Muscle of leg (tissue), 16 donors: ENCODE data around the gene LCP1. TPM values are rescaled to one million over a fixed set of nuclear protein-coding genes. Genes with fewer than 3 reads are reported as not detected.
A peak's percentile ranks its signal among the peaks of the same experiment; 100 is the strongest.
"Not testable (repeated sequence)": the region's sequence is repeated elsewhere in the genome, so short reads cannot be mapped to it uniquely, and the experiment has no call there.

Experiments used
- DNase-seq: peaks from one replicate; pipeline ENCODE4 v3.0.0; 2013
- H3K27ac ChIP-seq: one replicate; pipeline ENCODE4 v1.5.1; 2013; ENCODE audit warnings: mild to moderate bottlenecking, low read length, control low read depth
- H3K27me3 ChIP-seq: one replicate; pipeline ENCODE4 v1.6.1; 2013; ENCODE audit warnings: low read length; ENCODE audit not compliant: control insufficient read depth, insufficient read depth
- H3K36me3 ChIP-seq: one replicate; pipeline ENCODE4 v1.6.1; 2013; ENCODE audit warnings: low read length; ENCODE audit not compliant: control insufficient read depth, insufficient read depth
- H3K4me1 ChIP-seq: one replicate; pipeline ENCODE4 v1.6.1; 2013; ENCODE audit warnings: low read length; ENCODE audit not compliant: control insufficient read depth, insufficient read depth
- H3K4me3 ChIP-seq: one replicate; pipeline ENCODE4 v1.5.1; 2013; ENCODE audit warnings: low read length, control low read depth
- H3K9me3 ChIP-seq: replicated peaks from 2 replicates; pipeline ENCODE4 v1.6.1; 2013; ENCODE audit warnings: low read depth, low read length; ENCODE audit not compliant: control insufficient read depth
- WGBS: methylation state at CpG from one replicate; pipeline ENCODE4 v1.1.5; 2013; ENCODE audit warnings: missing lambda C conversion rate; ENCODE audit not compliant: insufficient coverage; 5-methylcytosine and 5-hydroxymethylcytosine counted together
- long read RNA-seq, 11 donors: transcript quantifications; one replicate each; lab custom pipeline, GENCODE V29; 2026
- polyA plus RNA-seq, 8 donors: library from polyadenylated mRNA; unstranded; fragments of 120-200 nt; gene quantifications; one replicate each; pipeline versions ENCODE4 v1.2.1 to v1.2.3, GENCODE V29; 2013; ENCODE audit warnings: inconsistent platforms in 1 of 8, low replicate concordance in 1 of 8; ENCODE audit not compliant: insufficient read length in 8 of 8, insufficient read depth in 1 of 8
- total RNA-seq: library from RNA; stranded (reverse); fragments of 120-200 nt; gene quantifications from one replicate; pipeline ENCODE4 v1.2.4, GENCODE V29; 2013

Gene LCP1
- total RNA-seq (8.6 TPM), polyA plus RNA-seq (10 to 100 TPM in 5 of 8 donors, 1 to 10 TPM in 3; 7.6 to 16.9 (median 10.4) TPM)
- long read RNA-seq, donor 1, partial matches to known transcripts = 0 of 1 reads
- long read RNA-seq, donor 1, other reads (novel, unspliced or antisense) = 0 of 1 reads
- long read RNA-seq, donor 2 = 0 reads
- long read RNA-seq, donor 3, partial matches to known transcripts = 0 of 1 reads
- long read RNA-seq, donor 3, other reads (novel, unspliced or antisense) = 0 of 1 reads
- long read RNA-seq, donor 4, partial matches to known transcripts = 0 of 4 reads
- long read RNA-seq, donor 4, other reads (novel, unspliced or antisense) = 0 of 4 reads
- long read RNA-seq, donor 5, partial matches to known transcripts = 0 of 3 reads
- long read RNA-seq, donor 5, other reads (novel, unspliced or antisense) = 0 of 3 reads
- long read RNA-seq, donor 6, partial matches to known transcripts = 0 of 1 reads
- long read RNA-seq, donor 6, other reads (novel, unspliced or antisense) = 0 of 1 reads
- long read RNA-seq, donor 7, transcript LCP1-201 (16 exons, 3,787 nt) = major isoform, 5 of 5 reads
- long read RNA-seq, donor 7, partial matches to known transcripts = 0 of 5 reads
- long read RNA-seq, donor 7, other reads (novel, unspliced or antisense) = 0 of 5 reads
- long read RNA-seq, donor 8, partial matches to known transcripts = 0 of 1 reads
- long read RNA-seq, donor 8, other reads (novel, unspliced or antisense) = 0 of 1 reads
- long read RNA-seq, donor 9, partial matches to known transcripts = 0 of 1 reads
- long read RNA-seq, donor 9, other reads (novel, unspliced or antisense) = 0 of 1 reads
- long read RNA-seq, donor 10, transcript LCP1-201 (16 exons, 3,787 nt) = major isoform, 5 of 5 reads
- long read RNA-seq, donor 10, partial matches to known transcripts = 0 of 5 reads
- long read RNA-seq, donor 10, other reads (novel, unspliced or antisense) = 0 of 5 reads
- long read RNA-seq, donor 11, partial matches to known transcripts = 0 of 1 reads
- long read RNA-seq, donor 11, other reads (novel, unspliced or antisense) = 0 of 1 reads

GRCh38 chr13:46181840-46182490, at the start of gene LCP1:
TSS of gene LCP1 (minus strand) at chr13:46182177. CDS start at chr13:46159662, 22,515 bp downstream.
- 80% methylated on average over 4 of the region's 8 CpGs for WGBS
- peak within 1 kb of the TSS; percentile 9 for H3K27ac ChIP-seq

DNA sequence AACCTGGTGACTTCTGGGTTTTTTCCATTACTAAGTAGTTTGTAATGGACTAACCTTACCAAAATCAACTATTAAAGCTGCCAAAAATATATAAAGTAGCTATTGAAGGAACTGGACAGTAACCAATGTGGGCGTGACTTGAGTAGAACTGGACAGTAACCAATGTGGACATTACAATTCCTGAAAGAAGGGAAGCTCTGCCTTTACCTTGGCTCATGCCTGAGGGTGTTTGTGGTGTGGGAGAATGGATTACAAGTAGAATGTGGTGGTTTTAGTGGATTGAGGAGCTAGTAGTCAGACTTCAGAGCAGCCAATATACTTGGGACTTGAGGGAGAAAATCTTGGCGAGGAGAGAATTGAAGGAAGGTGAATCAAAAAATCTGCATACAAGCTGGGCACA, 47.3 kb upstream of the LCP1 start:
- DNase-seq = no peak
- Histone ChIP-seq H3K4me1 (no peaks in the 10 kb centered on the region), H3K27ac (no peak overlapping the region), H3K9me3 (no peaks in the 10 kb centered on the region), H3K27me3 (no peaks in the 10 kb centered on the region), H3K4me3 (no peak overlapping the region), H3K36me3 (no peaks in the 10 kb centered on the region)
- WGBS = 86% methylated on average over 2 of the region's 2 CpGs

More at GRCh38 chr13:46181840-46182490, at the start of gene LCP1:
- Histone ChIP-seq H3K4me3 (peak within 1 kb of the TSS; percentile 31), H3K4me1 (no peaks in the 10 kb centered on the region), H3K36me3 (no peaks in the 10 kb centered on the region), H3K9me3 (no peaks in the 10 kb centered on the region), H3K27me3 (no peaks in the 10 kb centered on the region)
- peak; percentile 42 for DNase-seq

- peak; percentile 16 for DNase-seq
- not testable (repeated sequence) for H3K27ac ChIP-seq, H3K36me3 ChIP-seq, H3K27me3 ChIP-seq, H3K4me1 ChIP-seq, H3K9me3 ChIP-seq, H3K4me3 ChIP-seq
- WGBS = 17% methylated on average over 2 of the region's 2 CpGs
Measured at GRCh38 chr13:46220234-46220633, 38.3 kb upstream of the LCP1 start.

GRCh38 chr13:46214741-46215140, 32.8 kb upstream of the LCP1 start:
- DNase-seq, H3K9me3 ChIP-seq, H3K27ac ChIP-seq, H3K4me1 ChIP-seq, H3K27me3 ChIP-seq, H3K36me3 ChIP-seq, H3K4me3 ChIP-seq: not testable (repeated sequence)
- no CpG with 5 or more reads among the region's 1 CpG for WGBS

DNA sequence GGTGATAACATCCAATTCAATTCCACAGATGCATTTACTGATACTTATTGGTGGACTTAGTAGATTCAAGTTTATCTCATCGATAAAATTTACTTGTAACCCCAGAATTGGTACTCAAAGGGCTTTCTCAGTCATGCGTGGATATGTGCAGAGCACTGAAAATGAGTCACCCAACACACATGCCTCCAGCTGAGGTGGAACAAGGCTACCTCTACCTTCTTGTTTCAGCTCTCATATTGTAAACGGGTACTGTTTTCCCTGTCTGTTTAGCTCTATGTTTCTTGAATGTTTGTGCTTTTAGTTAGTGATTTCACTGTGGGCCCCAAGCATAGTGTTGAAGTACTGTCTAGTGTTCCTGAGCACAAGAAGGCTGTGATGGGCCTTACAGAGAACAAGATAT, 31.3 kb upstream of the LCP1 start:
- DNase-seq = no peak

DNA sequence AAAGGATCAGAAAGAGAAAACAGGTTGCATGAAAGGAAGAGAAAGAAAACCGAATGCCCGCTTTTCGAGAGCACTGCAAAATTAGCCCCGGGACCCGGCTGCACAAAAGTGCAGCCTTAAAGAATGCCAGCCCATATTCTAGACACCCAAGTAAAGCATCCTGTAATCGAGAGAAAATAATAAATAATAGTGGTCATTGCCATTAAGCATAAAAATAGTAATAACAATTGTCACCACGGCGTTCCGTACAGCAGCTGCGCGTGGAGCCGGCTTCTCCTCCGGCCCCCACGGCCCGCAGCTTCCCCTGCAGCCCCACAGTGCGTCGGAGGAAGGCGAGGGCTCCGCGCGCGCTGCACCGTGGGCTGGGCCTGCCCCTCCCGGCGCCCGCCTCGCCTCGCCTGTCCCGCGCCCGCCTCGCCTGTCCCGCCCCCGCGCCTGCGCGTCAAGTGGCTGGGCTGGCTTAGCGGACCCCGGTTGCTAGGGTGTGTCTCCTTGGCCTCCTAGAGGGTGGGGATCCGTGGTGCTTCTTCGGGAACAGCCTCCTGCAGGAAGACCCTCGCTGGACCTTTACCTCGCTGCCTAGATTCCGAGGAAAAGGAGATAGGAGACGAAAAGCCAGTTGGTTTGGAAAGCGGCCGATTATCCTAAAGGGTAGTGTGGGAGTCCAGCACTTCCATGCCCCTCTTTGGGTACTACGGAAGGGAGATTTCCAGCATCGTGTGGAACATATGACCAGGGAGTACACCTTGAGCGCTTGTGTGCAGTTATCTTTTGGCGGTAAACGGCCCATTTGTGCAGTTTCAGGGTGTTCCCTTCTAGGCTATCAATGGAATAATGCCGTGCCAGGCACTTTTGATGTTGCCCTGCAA, 29.7 kb upstream of the LCP1 start, which contains the start of gene LRRC63:
Gene LRRC63, plus strand, starts transcription at position 446 of the 869 bp plus-strand sequence. CDS start 1,107 bp downstream, outside the sequence.
- peaks cover 4% of the 10 kb centered on the region for H3K27me3 ChIP-seq
- H3K36me3 ChIP-seq = no peaks in the 10 kb centered on the region
- no peak within 1 kb of the TSS for H3K27ac ChIP-seq
- peaks cover 8% of the 10 kb centered on the region for H3K4me1 ChIP-seq
- no peaks in the 10 kb centered on the region for H3K9me3 ChIP-seq
- WGBS = 3% methylated on average over 41 of the region's 53 CpGs
- peak; percentile 80 for DNase-seq
- peak within 1 kb of the TSS; percentile 47 for H3K4me3 ChIP-seq

More for the DNA sequence above, 31.3 kb upstream of the LCP1 start:
- H3K36me3 ChIP-seq = no peaks in the 10 kb centered on the region
- H3K4me1 ChIP-seq = peaks cover 8% of the 10 kb centered on the region
- H3K27me3 ChIP-seq = peaks cover 4% of the 10 kb centered on the region
- no peak overlapping the region for H3K27ac ChIP-seq
- 90% methylated on average over 1 of the region's 3 CpGs for WGBS
- H3K9me3 ChIP-seq = no peaks in the 10 kb centered on the region
- H3K4me3 ChIP-seq = no peak overlapping the region

- H3K27me3 ChIP-seq = peaks cover 4% of the 10 kb centered on the region
- no peak overlapping the region for H3K27ac ChIP-seq
- H3K4me1 ChIP-seq = peaks cover 8% of the 10 kb centered on the region
- 14% methylated on average over 4 of the region's 9 CpGs for WGBS
- H3K9me3 ChIP-seq = no peaks in the 10 kb centered on the region
- peak overlapping the region; percentile 47 for H3K4me3 ChIP-seq
- H3K36me3 ChIP-seq = no peaks in the 10 kb centered on the region
- DNase-seq = peak; percentile 16
Measured at GRCh38 chr13:46211116-46211482, 29.1 kb upstream of the LCP1 start.

DNA sequence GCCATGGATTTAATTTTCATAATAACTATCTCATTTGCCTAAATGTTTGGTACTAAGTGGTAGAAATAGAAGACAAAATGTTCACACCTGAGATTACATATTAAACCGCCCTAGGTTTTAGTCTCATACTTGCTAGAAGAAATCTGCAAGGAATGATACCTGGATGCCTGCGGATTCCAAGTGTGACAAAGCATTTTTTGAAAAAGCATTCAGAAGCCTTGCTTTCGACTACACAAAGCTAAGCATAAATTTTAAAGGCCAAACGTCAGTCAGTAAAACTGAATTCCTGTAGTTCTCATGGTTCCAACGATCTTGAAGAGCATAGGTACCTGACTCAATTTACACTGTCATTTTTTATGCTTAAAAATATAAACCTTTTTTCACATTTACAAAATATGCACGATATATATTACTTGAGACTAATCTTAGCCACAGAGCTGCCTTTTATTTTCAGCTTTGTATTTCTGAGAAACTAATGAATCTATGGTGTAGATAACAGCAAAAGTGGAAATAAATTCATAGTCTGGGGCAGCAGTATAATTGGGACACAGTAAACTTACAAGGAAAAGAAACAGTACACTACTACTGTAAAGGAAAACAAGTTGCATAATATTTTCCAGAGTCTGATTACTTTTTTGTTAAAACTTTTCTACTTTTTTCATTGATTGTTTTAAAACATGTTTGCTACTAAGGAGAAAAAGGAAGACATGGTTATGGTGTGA, 28.5 kb upstream of the LCP1 start:
- H3K4me1 ChIP-seq = peaks cover 8% of the 10 kb centered on the region
- H3K27ac ChIP-seq = no peak overlapping the region
- no peaks in the 10 kb centered on the region for H3K36me3 ChIP-seq
- WGBS = 74% methylated on average over 4 of the region's 6 CpGs
- H3K27me3 ChIP-seq = peaks cover 4% of the 10 kb centered on the region
- no peaks in the 10 kb centered on the region for H3K9me3 ChIP-seq
- no peak overlapping the region for H3K4me3 ChIP-seq
- no peak for DNase-seq
